Esophagus muscularis mucosa (tissue), 3 donors: ENCODE data around the gene TBL1XR1.

Experiments
- CTCF ChIP-seq, 3 experiments: fragments of 200-600 bp in 2 of 3; fragments of 450-650 bp in 1 of 3; sonication (generic) in 2 of 3; IDR thresholded peaks; one replicate each; pipeline ENCODE4 v1.5.1; 2017 to 2019; ENCODE audit warnings: antibody characterized with exemption in 3 of 3, mild to moderate bottlenecking in 2 of 3, moderate library complexity in 1 of 3
- EP300 ChIP-seq: sonication (generic); formaldehyde crosslinking; IDR thresholded peaks from one replicate; pipeline ENCODE4 v1.6.1; 2017; ENCODE audit warnings: antibody characterized with exemption

- TF ChIP-seq CTCF (IDR thresholded peaks at IDR 0.05), result no peak
- no peak for TF ChIP-seq EP300
Measured at GRCh38 chr3:177108648-177109047, 88.6 kb downstream of the TBL1XR1 start.
